NB4 (cell line): ENCODE data around the gene RRP36.

Experiments
- DNase-seq: peaks from one replicate; pipeline ENCODE4 v3.0.0; 2010; ENCODE audit warnings: low read depth
- H3K4me3 ChIP-seq: one replicate; pipeline ENCODE4 v1.5.1; 2011; ENCODE audit warnings: mild to moderate bottlenecking, low read depth, low read length, moderate library complexity
- MAX ChIP-seq: IDR thresholded peaks from 2 replicates; pipeline ENCODE4 v1.6.1; 2011; ENCODE audit warnings: low read depth, low read length
- MYC ChIP-seq: IDR thresholded peaks from 2 replicates; pipeline ENCODE4 v1.6.1; 2011; ENCODE audit warnings: low read depth, low read length
- POLR2A ChIP-seq: IDR thresholded peaks from 2 replicates; pipeline ENCODE4 v1.6.1; 2011; ENCODE audit warnings: mild to moderate bottlenecking; ENCODE audit not compliant: insufficient read length; ENCODE audit errors: extremely low read depth
- TF ChIP-seq, protein P1 (sequence below): IDR thresholded peaks from one replicate; pipeline ENCODE4 v1.5.1; 2012; ENCODE audit warnings: low read depth, low read length

RRP36 gene

GRCh38 chr6:43062818-43063217 lies 41.4 kb downstream of the RRP36 start:
- H3K4me3 ChIP-seq: no peak overlapping the region
- DNase-seq: no peak
- TF ChIP-seq POLR2A (no peak), MAX (no peak), MYC (no peak)
- TF ChIP-seq, protein P1, sequence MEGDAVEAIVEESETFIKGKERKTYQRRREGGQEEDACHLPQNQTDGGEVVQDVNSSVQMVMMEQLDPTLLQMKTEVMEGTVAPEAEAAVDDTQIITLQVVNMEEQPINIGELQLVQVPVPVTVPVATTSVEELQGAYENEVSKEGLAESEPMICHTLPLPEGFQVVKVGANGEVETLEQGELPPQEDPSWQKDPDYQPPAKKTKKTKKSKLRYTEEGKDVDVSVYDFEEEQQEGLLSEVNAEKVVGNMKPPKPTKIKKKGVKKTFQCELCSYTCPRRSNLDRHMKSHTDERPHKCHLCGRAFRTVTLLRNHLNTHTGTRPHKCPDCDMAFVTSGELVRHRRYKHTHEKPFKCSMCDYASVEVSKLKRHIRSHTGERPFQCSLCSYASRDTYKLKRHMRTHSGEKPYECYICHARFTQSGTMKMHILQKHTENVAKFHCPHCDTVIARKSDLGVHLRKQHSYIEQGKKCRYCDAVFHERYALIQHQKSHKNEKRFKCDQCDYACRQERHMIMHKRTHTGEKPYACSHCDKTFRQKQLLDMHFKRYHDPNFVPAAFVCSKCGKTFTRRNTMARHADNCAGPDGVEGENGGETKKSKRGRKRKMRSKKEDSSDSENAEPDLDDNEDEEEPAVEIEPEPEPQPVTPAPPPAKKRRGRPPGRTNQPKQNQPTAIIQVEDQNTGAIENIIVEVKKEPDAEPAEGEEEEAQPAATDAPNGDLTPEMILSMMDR: no peak

- no peak for TF ChIP-seq MAX
- TF ChIP-seq POLR2A: no peak
- TF ChIP-seq MYC: no peak
- TF ChIP-seq, protein P1: peak; percentile 60
- peak; percentile 77 for DNase-seq
- no peak overlapping the region for H3K4me3 ChIP-seq
Measured at GRCh38 chr6:43070028-43070632, 48.7 kb downstream of the RRP36 start.

DNA sequence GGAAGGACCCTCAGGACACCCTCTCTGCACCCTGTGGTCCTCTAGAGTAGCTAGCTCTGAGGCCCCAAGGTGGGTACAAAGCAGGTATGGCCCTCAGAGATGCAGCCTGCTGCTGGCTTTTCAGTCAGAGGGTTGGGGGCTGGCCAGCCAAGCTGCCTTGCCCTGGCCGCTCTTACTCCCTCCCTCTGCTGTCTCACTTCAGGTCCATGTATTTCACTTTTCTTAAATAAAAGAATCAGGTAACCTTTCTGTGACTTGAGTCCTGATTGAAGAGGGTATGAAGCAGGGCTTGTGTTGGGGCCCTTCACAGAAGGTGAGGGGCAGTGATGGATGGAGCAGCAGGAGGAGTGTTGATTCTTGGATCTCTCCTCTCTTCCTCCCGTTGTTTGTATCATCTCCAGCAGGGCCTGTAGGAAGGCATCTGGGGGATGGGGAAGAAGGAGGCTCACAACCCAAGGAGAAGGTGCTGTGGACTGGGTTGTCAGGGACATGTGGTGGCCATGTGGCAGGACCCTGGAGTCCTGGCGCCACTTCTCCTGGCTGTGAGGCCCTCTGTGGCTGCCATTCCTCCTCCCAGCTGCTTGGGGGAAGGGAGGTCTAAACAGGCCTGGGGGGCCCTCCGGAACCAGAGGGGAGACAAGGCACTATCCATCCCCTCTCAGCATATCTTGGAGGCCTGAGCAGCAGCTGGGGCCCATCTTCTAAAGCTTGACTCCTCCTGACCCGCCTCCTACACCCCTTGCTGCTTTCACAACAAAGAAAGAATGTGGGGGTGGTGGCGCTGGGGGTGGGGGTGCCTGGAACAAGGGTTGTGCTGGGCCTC lies 53.6 kb downstream of the RRP36 start:
- TF ChIP-seq, protein P1: no peak
- TF ChIP-seq POLR2A (no peak), MYC (0 out of 2 replicates have a peak, but pooled peaks have one; percentile 19), MAX (peak; percentile 42; the same call in 1 of the 2 replicates)
- H3K4me3 ChIP-seq: no peak overlapping the region
- DNase-seq: no peak

- TF ChIP-seq POLR2A (no peak), MAX (no peak), MYC (no peak)
- TF ChIP-seq, protein P1: no peak
- peak; percentile 67 for DNase-seq
- peak within 1 kb of the TSS; percentile 53 for H3K4me3 ChIP-seq
Measured at GRCh38 chr6:43075670-43076463, 54.4 kb downstream of the RRP36 start, which contains the start of gene PTK7. TSS of gene PTK7 (plus strand) at chr6:43076314. CDS start at chr6:43076489, 175 bp downstream.

GRCh38 chr6:43076464-43077332 lies 55.3 kb downstream of the RRP36 start:
- H3K4me3 ChIP-seq: peak overlapping the region; percentile 53
- TF ChIP-seq POLR2A (no peak), MYC (no peak), MAX (no peak)
- TF ChIP-seq, protein P1: no peak
- peak; percentile 42 for DNase-seq
